Measurements from ENCODE around the gene NOTCH2NLA. TPM values are rescaled to one million over a fixed set of nuclear protein-coding genes. Genes with fewer than 3 reads are reported as not detected.
"Not testable (repeated sequence)": the region's sequence is repeated elsewhere in the genome, so short reads cannot be mapped to it uniquely, and the experiment has no call there.

The NOTCH2NLA gene
- 10 to 100 TPM; 18.6 to 19.6 TPM for total RNA-seq
- polyA plus RNA-seq: 10.8 TPM

DNA sequence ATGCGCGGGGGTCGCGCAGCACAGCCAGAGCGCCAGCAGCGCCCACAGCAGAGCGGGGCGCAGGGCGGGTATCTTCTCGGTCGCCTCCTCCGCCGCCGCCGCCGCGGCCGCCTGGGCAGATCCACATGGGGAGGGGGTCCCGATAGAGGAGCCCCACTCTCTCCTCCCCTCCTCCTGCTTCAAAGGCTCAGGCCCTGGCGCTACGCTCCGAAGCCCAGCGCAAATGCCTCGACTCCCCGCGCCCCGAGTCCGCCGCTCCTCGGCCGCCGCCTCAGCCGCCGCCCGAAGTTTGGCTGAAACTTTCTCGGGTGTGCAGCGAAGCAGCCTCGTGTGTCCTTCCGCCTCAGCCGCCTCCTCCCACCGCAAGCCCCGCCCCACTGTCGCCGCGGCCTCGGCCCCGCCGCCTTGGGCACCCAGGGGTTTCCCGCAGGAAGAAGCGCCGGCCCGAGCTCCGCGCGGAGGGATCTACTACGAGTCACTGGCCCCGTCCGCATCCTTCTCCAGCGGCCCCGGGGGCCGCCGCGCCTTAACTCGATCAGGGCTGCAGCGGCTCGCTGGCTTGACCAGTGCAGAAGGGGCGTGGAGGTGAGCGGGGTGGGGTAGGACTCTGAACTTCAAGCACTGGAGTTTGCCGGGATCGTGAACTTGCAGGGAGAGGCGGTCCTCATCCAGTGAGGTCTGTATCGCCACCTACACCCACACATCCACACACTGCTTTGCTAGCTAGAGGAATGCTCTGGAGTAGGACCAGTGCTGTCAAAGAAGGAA is at the start of gene NOTCH2NLA:
NOTCH2NLA (minus strand) TSS at position 312 of the 768 bp plus-strand sequence. CDS start 39,684 bp downstream, outside the sequence.
- H3K9me3 Mint-ChIP-seq; H3K27ac ChIP-seq (ENCODE audit: low read depth, low read length); H3K36me3 Mint-ChIP-seq; H3K4me1 ChIP-seq (ENCODE audit: insufficient read depth, low read length); H3K36me3 ChIP-seq (ENCODE audit: insufficient read depth, low read length); H3K4me1 Mint-ChIP-seq; H3K27me3 ChIP-seq (ENCODE audit: insufficient read depth, low read length, poor library complexity, severe bottlenecking); H3K4me3 ChIP-seq (ENCODE audit: low read length); H3K9me3 ChIP-seq (ENCODE audit: low read length); H3K27me3 Mint-ChIP-seq; POLR2A ChIA-PET; CTCF ChIA-PET: not testable (repeated sequence)
- peak within 1 kb of the TSS in 3 of 8 donors; percentile 70 to 95 (median 72) for H3K27ac Mint-ChIP-seq
- peak within 1 kb of the TSS; percentile 71 to 94 (median 82) for H3K4me3 Mint-ChIP-seq
- DNase-seq: peak; percentile 15 to 76 (median 62)

DNA sequence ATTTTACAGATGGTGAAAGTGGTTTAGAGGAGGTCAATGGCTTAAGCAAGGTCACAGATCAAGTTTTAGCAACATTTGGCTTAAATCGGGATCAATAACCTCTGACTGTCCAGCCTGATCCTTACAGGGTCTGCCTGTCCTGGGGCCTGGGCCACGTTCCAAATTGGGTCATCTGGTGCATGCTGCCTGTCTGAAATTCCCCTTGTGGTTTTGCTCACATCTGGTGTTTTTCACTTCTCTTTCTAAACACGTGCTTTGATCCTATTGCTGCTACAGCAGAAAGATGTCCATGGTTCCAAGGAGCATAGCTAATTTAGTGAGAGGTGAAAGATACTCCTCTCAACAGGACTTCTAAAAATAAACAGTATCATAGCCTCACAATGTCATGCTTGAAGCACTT is 49.5 kb upstream of the NOTCH2NLA start:
- H3K27ac Mint-ChIP-seq; H3K4me1 Mint-ChIP-seq; CTCF ChIA-PET; H3K27me3 Mint-ChIP-seq; H3K4me3 ChIP-seq (ENCODE audit: low read length); POLR2A ChIA-PET; DNase-seq; H3K27me3 ChIP-seq (ENCODE audit: insufficient read depth, low read length, poor library complexity, severe bottlenecking); H3K36me3 Mint-ChIP-seq; H3K9me3 Mint-ChIP-seq; H3K4me3 Mint-ChIP-seq; H3K36me3 ChIP-seq (ENCODE audit: insufficient read depth, low read length); H3K4me1 ChIP-seq (ENCODE audit: insufficient read depth, low read length); H3K9me3 ChIP-seq (ENCODE audit: low read length); H3K27ac ChIP-seq (ENCODE audit: low read depth, low read length): not testable (repeated sequence)

DNA sequence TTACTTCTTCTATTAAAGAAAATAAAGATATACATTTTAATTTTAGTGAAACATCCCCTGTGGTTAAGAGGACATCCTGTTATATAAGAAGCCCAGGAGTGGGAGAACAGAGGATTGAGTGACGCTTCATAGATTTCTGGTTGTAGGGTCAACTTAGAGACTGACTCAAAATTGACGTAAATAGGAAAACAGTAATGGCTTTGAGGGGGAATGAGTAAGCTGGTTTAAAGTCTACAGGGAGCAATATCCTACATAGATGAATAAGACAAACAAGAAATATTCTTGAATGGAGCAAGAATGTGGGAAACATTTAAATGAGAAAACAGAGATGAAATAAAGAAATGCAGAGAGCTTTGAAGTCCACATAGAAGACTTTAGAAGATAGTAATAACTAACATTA is 48.3 kb upstream of the NOTCH2NLA start:
- H3K4me1 ChIP-seq (ENCODE audit: insufficient read depth, low read length); POLR2A ChIA-PET; H3K4me3 ChIP-seq (ENCODE audit: low read length); DNase-seq; CTCF ChIA-PET; H3K9me3 ChIP-seq (ENCODE audit: low read length); H3K36me3 ChIP-seq (ENCODE audit: insufficient read depth, low read length); H3K27ac ChIP-seq (ENCODE audit: low read depth, low read length); H3K27me3 Mint-ChIP-seq; H3K4me1 Mint-ChIP-seq; H3K27ac Mint-ChIP-seq; H3K4me3 Mint-ChIP-seq; H3K36me3 Mint-ChIP-seq; H3K9me3 Mint-ChIP-seq; H3K27me3 ChIP-seq (ENCODE audit: insufficient read depth, low read length, poor library complexity, severe bottlenecking): not testable (repeated sequence)

DNA sequence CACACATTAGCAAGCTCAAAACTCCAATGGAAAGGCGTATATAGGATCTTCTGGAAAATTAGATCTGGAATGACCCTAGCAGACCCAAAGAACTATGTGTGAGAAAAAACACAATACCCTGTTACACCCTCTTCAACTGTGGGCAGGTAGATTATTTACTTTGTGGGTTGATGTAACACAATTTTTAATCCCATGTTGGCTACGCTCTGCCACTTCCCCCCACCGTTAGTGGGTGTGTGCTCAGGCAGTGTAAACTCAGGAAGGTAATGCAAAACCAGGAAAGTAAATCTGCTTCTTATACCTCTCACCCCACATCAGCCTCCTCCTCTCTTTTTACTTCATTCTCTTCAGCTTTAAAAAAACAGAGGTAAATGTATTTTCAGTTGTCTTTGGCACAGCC is 45.3 kb upstream of the NOTCH2NLA start:
- H3K9me3 Mint-ChIP-seq; H3K9me3 ChIP-seq (ENCODE audit: low read length); H3K4me3 ChIP-seq (ENCODE audit: low read length); H3K4me1 Mint-ChIP-seq; H3K27ac ChIP-seq (ENCODE audit: low read depth, low read length); H3K4me1 ChIP-seq (ENCODE audit: insufficient read depth, low read length); H3K27me3 Mint-ChIP-seq; H3K36me3 ChIP-seq (ENCODE audit: insufficient read depth, low read length); H3K27ac Mint-ChIP-seq; CTCF ChIA-PET; H3K4me3 Mint-ChIP-seq; H3K36me3 Mint-ChIP-seq; DNase-seq; H3K27me3 ChIP-seq (ENCODE audit: insufficient read depth, low read length, poor library complexity, severe bottlenecking); POLR2A ChIA-PET: not testable (repeated sequence)

DNA sequence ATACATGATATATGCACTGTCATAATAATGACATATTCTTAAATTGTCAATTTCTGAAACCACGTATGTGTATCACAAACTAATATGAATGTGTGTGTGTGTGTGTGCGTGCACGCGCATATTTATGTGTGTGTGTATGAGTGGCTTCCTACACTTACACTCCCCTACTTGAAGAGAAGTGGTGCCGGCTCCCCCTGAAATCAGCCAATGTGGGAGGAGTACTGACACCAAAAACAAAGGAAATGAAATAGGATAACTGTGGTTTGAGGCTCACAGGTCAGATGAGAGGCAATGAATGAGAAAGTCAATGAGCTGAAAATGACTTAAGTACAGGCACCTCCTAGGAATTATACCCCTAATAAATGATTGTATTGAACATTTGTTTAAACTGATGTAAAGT is 44.4 kb upstream of the NOTCH2NLA start:
- H3K9me3 Mint-ChIP-seq; H3K27ac ChIP-seq (ENCODE audit: low read depth, low read length); H3K4me1 ChIP-seq (ENCODE audit: insufficient read depth, low read length); H3K4me1 Mint-ChIP-seq; H3K9me3 ChIP-seq (ENCODE audit: low read length); H3K36me3 Mint-ChIP-seq; H3K27me3 Mint-ChIP-seq; H3K4me3 Mint-ChIP-seq; H3K36me3 ChIP-seq (ENCODE audit: insufficient read depth, low read length); H3K4me3 ChIP-seq (ENCODE audit: low read length); H3K27me3 ChIP-seq (ENCODE audit: insufficient read depth, low read length, poor library complexity, severe bottlenecking); CTCF ChIA-PET; H3K27ac Mint-ChIP-seq; POLR2A ChIA-PET; DNase-seq: not testable (repeated sequence)

DNA sequence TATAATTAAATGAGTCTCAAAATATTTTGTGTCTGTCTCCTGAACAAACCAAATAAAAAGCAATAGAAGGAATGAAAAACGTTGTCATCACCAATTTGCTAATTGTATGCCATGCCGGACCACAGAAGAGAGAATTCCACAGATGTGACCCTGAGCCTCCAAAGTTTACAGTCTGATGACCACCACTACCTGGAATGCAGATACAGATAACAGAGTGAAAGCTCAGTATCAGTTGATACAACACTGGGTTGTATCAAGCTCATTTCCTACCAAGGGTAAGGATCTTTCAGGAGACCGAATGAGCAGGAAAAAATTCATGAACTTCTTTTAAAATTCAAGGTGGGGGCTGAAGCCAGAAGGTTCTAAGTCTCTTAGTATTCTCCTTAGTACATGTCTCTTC is 43.9 kb upstream of the NOTCH2NLA start:
- H3K27me3 Mint-ChIP-seq; H3K27me3 ChIP-seq (ENCODE audit: insufficient read depth, low read length, poor library complexity, severe bottlenecking); H3K4me3 Mint-ChIP-seq; H3K4me3 ChIP-seq (ENCODE audit: low read length); CTCF ChIA-PET; DNase-seq; H3K27ac Mint-ChIP-seq; H3K4me1 ChIP-seq (ENCODE audit: insufficient read depth, low read length); H3K4me1 Mint-ChIP-seq; POLR2A ChIA-PET; H3K27ac ChIP-seq (ENCODE audit: low read depth, low read length); H3K9me3 Mint-ChIP-seq; H3K36me3 ChIP-seq (ENCODE audit: insufficient read depth, low read length); H3K9me3 ChIP-seq (ENCODE audit: low read length); H3K36me3 Mint-ChIP-seq: not testable (repeated sequence)

DNA sequence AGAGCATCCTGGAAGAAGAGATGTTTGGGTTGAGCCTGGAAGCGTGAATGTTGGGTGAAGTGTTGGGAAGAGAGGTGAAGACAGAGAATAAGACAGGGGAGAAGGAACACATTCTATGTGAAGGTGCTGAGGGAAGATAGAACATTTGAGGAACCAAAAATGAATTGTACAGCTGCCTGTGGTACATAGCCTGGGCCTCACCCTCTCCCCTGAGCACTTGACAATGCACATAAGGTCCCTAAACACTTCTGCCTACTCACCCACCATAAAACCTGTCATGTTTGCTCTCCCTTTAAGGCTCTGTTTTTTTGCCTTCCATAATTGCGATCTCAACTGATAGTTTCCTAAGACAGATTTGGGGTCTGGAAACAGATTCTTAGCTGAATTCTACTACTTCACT is 43.2 kb upstream of the NOTCH2NLA start:
- H3K36me3 Mint-ChIP-seq; H3K4me3 ChIP-seq (ENCODE audit: low read length); H3K36me3 ChIP-seq (ENCODE audit: insufficient read depth, low read length); H3K4me1 ChIP-seq (ENCODE audit: insufficient read depth, low read length); H3K9me3 ChIP-seq (ENCODE audit: low read length); CTCF ChIA-PET; H3K4me3 Mint-ChIP-seq; H3K27ac Mint-ChIP-seq; H3K4me1 Mint-ChIP-seq; H3K27ac ChIP-seq (ENCODE audit: low read depth, low read length); H3K9me3 Mint-ChIP-seq; H3K27me3 ChIP-seq (ENCODE audit: insufficient read depth, low read length, poor library complexity, severe bottlenecking); POLR2A ChIA-PET; DNase-seq; H3K27me3 Mint-ChIP-seq: not testable (repeated sequence)

DNA sequence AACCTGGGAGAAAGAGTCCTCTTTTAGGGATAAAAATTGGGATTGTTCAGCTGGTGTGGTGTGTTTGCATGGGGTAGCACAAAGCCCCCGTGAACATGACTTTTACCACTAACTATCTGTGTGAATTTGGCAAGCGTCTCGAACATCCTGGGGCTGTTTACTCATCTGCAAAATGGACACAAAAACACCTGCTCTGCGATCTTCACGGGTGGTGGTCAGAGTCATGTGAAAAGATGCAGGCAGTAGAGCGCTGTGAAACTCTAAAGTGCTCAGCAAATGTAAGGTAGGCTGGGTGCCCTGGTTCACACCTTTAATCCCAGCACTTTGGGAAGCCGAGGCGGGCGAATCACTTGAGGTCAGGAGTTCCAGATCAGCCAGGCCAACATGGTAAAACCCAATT is 41.3 kb upstream of the NOTCH2NLA start:
- H3K4me1 Mint-ChIP-seq; H3K27me3 ChIP-seq (ENCODE audit: insufficient read depth, low read length, poor library complexity, severe bottlenecking); DNase-seq; CTCF ChIA-PET; H3K27me3 Mint-ChIP-seq; H3K27ac ChIP-seq (ENCODE audit: low read depth, low read length); H3K27ac Mint-ChIP-seq; H3K9me3 Mint-ChIP-seq; H3K9me3 ChIP-seq (ENCODE audit: low read length); POLR2A ChIA-PET; H3K36me3 ChIP-seq (ENCODE audit: insufficient read depth, low read length); H3K4me1 ChIP-seq (ENCODE audit: insufficient read depth, low read length); H3K4me3 Mint-ChIP-seq; H3K36me3 Mint-ChIP-seq; H3K4me3 ChIP-seq (ENCODE audit: low read length): not testable (repeated sequence)

DNA sequence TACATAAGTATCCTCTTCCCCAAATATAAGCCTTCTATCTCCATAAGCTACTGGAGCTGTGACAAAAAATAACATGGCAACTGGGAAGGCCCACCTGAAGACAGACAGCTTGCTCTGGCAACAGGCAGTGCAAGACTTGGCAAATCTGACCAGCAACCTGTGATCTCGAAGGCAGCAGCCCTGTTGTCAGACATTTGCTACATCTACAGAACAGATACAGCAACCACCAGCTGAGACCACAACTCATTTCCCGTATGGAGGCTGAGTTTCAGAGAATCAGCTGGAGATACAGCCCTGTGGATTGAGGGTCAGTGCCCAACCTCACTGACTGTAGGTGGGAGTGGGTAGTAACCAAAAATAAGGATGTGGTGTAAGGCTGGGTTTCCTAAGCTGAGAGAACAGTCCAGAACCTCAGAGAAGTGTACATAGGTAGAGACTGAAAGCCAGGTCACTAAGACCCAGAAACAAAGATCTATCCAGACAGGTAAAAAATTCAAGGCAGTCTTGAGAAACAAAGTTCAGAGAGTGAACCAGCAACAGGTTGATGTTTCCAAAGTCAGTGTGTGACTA is 37.4 kb upstream of the NOTCH2NLA start:
- CTCF ChIA-PET; POLR2A ChIA-PET; H3K4me3 Mint-ChIP-seq; H3K27ac ChIP-seq (ENCODE audit: low read depth, low read length); H3K4me1 ChIP-seq (ENCODE audit: insufficient read depth, low read length); H3K9me3 Mint-ChIP-seq; H3K4me3 ChIP-seq (ENCODE audit: low read length); H3K36me3 Mint-ChIP-seq; H3K27me3 ChIP-seq (ENCODE audit: insufficient read depth, low read length, poor library complexity, severe bottlenecking); H3K36me3 ChIP-seq (ENCODE audit: insufficient read depth, low read length); H3K27me3 Mint-ChIP-seq; H3K9me3 ChIP-seq (ENCODE audit: low read length); H3K4me1 Mint-ChIP-seq; H3K27ac Mint-ChIP-seq; DNase-seq: not testable (repeated sequence)

All from CD8-positive, alpha-beta memory T cell (primary cell).